OCI-LY1 (cell line): ENCODE data around the gene DRAM1.
"Not testable (repeated sequence)": the region's sequence is repeated elsewhere in the genome, so short reads cannot be mapped to it uniquely, and the experiment has no call there.

Experiments used
- H2AFZ ChIP-seq: fragments of 200-600 bp; sonication (generic), shearing (Covaris generic); 2 replicates; pipeline ENCODE4 v1.6.0; 2014; ENCODE audit warnings: antibody characterized with exemption, mild to moderate bottlenecking, low read length
- H3F3A ChIP-seq: fragments of 200-600 bp; sonication (generic), shearing (Covaris generic); 2 replicates; pipeline ENCODE4 v1.6.0; 2014; ENCODE audit warnings: mild to moderate bottlenecking, antibody characterized with exemption, low read length, moderate library complexity; ENCODE audit not compliant: insufficient read depth
- H3K27ac ChIP-seq: fragments of 200-600 bp; sonication (generic); 2 replicates; pipeline ENCODE4 v1.5.1; 2014; ENCODE audit warnings: low read length, mixed run types, mild to moderate bottlenecking, low read depth; ENCODE audit not compliant: poor library complexity, severe bottlenecking
- H3K27me3 ChIP-seq: fragments of 200-600 bp; sonication (generic); 2 replicates; pipeline ENCODE4 v1.6.0; 2014; ENCODE audit warnings: antibody characterized with exemption, mild to moderate bottlenecking, low read length, moderate library complexity; ENCODE audit not compliant: insufficient read depth
- H3K36me3 ChIP-seq: fragments of 200-600 bp; sonication (generic); 2 replicates; pipeline ENCODE4 v1.6.1; 2014; ENCODE audit warnings: mild to moderate bottlenecking, antibody characterized with exemption, low read length, moderate library complexity, mixed read lengths; ENCODE audit not compliant: insufficient read depth
- H3K4me1 ChIP-seq: fragments of 200-600 bp; sonication (generic); 2 replicates; pipeline ENCODE4 v1.5.1; 2014; ENCODE audit warnings: mild to moderate bottlenecking, low read length, moderate library complexity; ENCODE audit not compliant: insufficient read depth, severe bottlenecking
- H3K4me2 ChIP-seq: fragments of 200-600 bp; sonication (generic), shearing (Covaris generic); 2 replicates; pipeline ENCODE4 v1.6.1; 2014; ENCODE audit warnings: low read length
- H3K4me3 ChIP-seq: fragments of 200-600 bp; sonication (generic); 2 replicates; pipeline ENCODE4 v1.5.1; 2014; ENCODE audit warnings: low read length, low read depth, mild to moderate bottlenecking, mixed read lengths; ENCODE audit not compliant: poor library complexity, severe bottlenecking
- H3K79me2 ChIP-seq: fragments of 200-600 bp; shearing (Covaris generic); 2 replicates; pipeline ENCODE4 v1.6.1; 2016; ENCODE audit warnings: mixed run types, low read length, mixed read lengths; ENCODE audit not compliant: insufficient read depth
- H3K9ac ChIP-seq: fragments of 200-600 bp; sonication (generic), shearing (Covaris generic); 2 replicates; pipeline ENCODE4 v1.6.1; 2014; ENCODE audit warnings: mild to moderate bottlenecking, low read length, mixed read lengths
- H3K9me2 ChIP-seq: fragments of 200-600 bp; sonication (generic), shearing (Covaris generic); 2 replicates; pipeline ENCODE4 v1.6.1; 2014; ENCODE audit warnings: low read depth, mild to moderate bottlenecking, low read length, mixed read lengths
- H3K9me3 ChIP-seq: fragments of 200-600 bp; shearing (Covaris generic); 2 replicates; pipeline ENCODE4 v1.6.1; 2014; ENCODE audit warnings: low read length, mixed read lengths
- H4K20me1 ChIP-seq: fragments of 200-600 bp; sonication (generic), shearing (Covaris generic); 2 replicates; pipeline ENCODE4 v1.6.0; 2016; ENCODE audit warnings: mild to moderate bottlenecking, low read length; ENCODE audit not compliant: insufficient read depth
- EZH2 ChIP-seq: fragments of 200-600 bp; sonication (generic), shearing (Covaris generic); IDR thresholded peaks from 2 replicates; pipeline ENCODE4 v1.8.0; 2017; ENCODE audit warnings: borderline replicate concordance, mixed run types, mild to moderate bottlenecking, antibody characterized with exemption, low read length, moderate library complexity, mixed read lengths
- TF ChIP-seq, protein P1 (sequence below): fragments of 200-600 bp; sonication (generic), shearing (Covaris generic); IDR thresholded peaks from 2 replicates; pipeline ENCODE4 v1.5.1; 2017; ENCODE audit warnings: mild to moderate bottlenecking, antibody characterized with exemption, low read length, moderate library complexity, mixed read lengths

DRAM1 gene

DNA sequence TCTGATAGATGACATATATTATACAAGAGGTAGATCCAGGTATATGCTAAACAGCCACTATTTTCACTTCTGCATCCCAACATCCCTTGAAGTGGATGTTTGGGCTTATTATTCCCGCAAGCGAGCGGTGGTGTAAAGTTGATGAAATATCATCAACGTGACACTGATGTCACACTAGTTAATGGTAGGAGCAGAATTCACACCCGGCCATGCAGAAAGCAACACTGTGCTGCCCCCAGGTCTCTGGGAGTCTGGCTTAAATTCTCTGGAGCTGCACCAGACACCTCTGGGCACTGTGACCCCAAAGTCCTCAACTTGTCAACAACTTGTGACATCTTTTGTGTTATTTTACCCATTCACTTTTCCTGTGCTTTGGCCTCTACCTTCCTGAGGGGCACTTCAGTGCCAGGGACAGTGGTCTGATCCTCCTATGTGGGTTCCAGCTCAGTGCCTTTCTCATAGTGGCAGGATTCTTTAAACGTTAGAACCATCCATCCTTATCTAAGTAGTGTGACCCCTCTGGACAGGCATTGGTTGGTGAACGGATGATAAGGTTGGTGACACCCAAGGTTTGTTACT is 952 bp downstream of the DRAM1 start:
- no peaks in the 10 kb centered on the region for H3K79me2 ChIP-seq
- no peak overlapping the region for H2AFZ ChIP-seq
- H3K4me3 ChIP-seq = peak overlapping the region; percentile 68

DNA sequence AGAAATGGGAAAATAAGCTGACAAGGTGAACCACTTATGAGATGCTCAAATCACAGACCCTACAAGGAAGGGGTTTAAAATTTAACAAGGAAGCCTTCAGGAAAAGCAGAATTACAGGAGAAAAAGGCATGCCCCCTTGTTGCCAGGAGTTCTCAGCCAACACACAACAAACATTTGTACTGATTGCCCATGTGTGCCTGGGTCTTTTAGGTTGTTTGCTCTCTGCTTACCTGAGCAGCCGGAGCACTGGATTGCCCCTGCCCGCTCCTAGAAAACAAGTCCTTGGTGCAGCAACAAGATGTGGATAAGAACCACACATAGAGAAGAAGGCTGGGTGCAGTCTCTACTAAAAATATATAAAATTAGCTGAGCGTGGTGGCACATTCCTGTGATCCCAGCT is 3.4 kb downstream of the DRAM1 start:
- Histone ChIP-seq H3K79me2 (no peaks in the 10 kb centered on the region), H3K9ac (no peak overlapping the region), H3K9me3 (no peaks in the 10 kb centered on the region), H3K27ac (no peak overlapping the region), H3K4me1 (peaks cover 10% of the 10 kb centered on the region), H4K20me1 (no peaks in the 10 kb centered on the region), H3K27me3 (0 out of 2 replicates have a peak, but pooled peaks cover 5% of the 10 kb centered on the region), H3K9me2 (no peaks in the 10 kb centered on the region), H3K36me3 (no peaks in the 10 kb centered on the region), H3K4me2 (no peak overlapping the region), H3K4me3 (no peak overlapping the region), H3F3A (no peaks in the 10 kb centered on the region), H2AFZ (no peak overlapping the region)
- TF ChIP-seq EZH2 = no peak

More for the DNA sequence above, 952 bp downstream of the DRAM1 start:
- H3K36me3 ChIP-seq = no peaks in the 10 kb centered on the region
- H3K27ac ChIP-seq = no peak overlapping the region
- H3K9me2 ChIP-seq = no peaks in the 10 kb centered on the region
- peaks cover 10% of the 10 kb centered on the region for H3K4me1 ChIP-seq
- no peaks in the 10 kb centered on the region for H3F3A ChIP-seq
- TF ChIP-seq, protein P1, sequence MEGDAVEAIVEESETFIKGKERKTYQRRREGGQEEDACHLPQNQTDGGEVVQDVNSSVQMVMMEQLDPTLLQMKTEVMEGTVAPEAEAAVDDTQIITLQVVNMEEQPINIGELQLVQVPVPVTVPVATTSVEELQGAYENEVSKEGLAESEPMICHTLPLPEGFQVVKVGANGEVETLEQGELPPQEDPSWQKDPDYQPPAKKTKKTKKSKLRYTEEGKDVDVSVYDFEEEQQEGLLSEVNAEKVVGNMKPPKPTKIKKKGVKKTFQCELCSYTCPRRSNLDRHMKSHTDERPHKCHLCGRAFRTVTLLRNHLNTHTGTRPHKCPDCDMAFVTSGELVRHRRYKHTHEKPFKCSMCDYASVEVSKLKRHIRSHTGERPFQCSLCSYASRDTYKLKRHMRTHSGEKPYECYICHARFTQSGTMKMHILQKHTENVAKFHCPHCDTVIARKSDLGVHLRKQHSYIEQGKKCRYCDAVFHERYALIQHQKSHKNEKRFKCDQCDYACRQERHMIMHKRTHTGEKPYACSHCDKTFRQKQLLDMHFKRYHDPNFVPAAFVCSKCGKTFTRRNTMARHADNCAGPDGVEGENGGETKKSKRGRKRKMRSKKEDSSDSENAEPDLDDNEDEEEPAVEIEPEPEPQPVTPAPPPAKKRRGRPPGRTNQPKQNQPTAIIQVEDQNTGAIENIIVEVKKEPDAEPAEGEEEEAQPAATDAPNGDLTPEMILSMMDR = no peak
- no peak for TF ChIP-seq EZH2
- H3K4me2 ChIP-seq = peak overlapping the region; percentile 71
- H3K27me3 ChIP-seq = 0 out of 2 replicates have a peak, but pooled peaks cover 5% of the 10 kb centered on the region
- H3K9ac ChIP-seq = no peak overlapping the region
- H4K20me1 ChIP-seq = no peaks in the 10 kb centered on the region
- H3K9me3 ChIP-seq = no peaks in the 10 kb centered on the region

DNA sequence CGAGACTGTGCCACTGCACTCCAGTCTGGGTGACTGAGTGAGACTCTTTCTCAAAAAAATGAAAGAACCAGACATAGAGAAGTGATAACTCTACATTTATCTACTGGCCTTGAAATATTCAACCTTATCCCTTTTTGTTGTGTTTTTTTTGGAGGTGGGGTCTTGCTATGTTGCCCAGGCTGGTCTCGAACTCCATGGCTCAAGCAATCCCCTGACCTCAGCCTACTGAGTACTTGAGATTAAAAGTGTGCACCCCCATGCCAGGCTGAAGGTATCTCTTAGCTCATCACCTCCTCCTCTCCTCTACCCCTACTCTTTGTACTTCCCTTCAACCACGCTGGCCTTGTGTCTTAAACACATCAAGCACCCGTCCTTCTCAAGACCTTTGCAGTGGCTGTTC is 3.8 kb downstream of the DRAM1 start:
- H3K9me3 ChIP-seq = no peaks in the 10 kb centered on the region
- no peak overlapping the region for H3K27ac ChIP-seq
- no peaks in the 10 kb centered on the region for H3F3A ChIP-seq
- no peak overlapping the region for H2AFZ ChIP-seq
- no peak overlapping the region for H3K4me2 ChIP-seq
- no peaks in the 10 kb centered on the region for H3K79me2 ChIP-seq
- H3K27me3 ChIP-seq = 0 out of 2 replicates have a peak, but pooled peaks cover 5% of the 10 kb centered on the region
- H3K9me2 ChIP-seq = no peaks in the 10 kb centered on the region
- TF ChIP-seq, protein P1 = no peak
- H3K4me1 ChIP-seq = peaks cover 10% of the 10 kb centered on the region
- H3K4me3 ChIP-seq = no peak overlapping the region
- H4K20me1 ChIP-seq = no peaks in the 10 kb centered on the region
- H3K36me3 ChIP-seq = no peaks in the 10 kb centered on the region
- no peak overlapping the region for H3K9ac ChIP-seq

DNA sequence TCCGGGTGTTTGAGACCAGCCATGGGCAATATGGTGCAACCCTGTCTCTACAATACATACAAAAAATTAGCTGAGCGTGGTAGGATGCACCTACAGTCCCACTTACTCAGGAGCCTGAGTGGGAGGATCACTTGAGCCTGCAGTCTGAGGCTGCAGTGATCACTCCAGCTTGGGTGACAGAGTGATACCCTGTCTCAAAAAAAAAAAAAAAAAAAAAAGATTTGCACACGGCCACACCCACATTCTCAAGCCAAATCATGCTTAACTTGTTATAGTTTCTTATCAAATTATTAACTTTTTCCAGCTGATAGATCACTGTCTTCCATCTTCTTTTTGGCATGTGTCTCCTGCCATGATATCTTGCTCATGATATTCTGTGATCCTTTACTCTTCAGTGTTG is 6.8 kb downstream of the DRAM1 start:
- Histone ChIP-seq H4K20me1 (no peaks in the 10 kb centered on the region), H3K36me3 (no peaks in the 10 kb centered on the region), H3K9me2 (no peaks in the 10 kb centered on the region), H3F3A (no peaks in the 10 kb centered on the region), H3K4me3 (no peak overlapping the region), H3K9me3 (no peaks in the 10 kb centered on the region), H3K9ac (no peak overlapping the region), H3K4me2 (no peak overlapping the region), H2AFZ (no peak overlapping the region), H3K79me2 (no peaks in the 10 kb centered on the region), H3K27ac (no peak overlapping the region), H3K4me1 (no peaks in the 10 kb centered on the region), H3K27me3 (no peaks in the 10 kb centered on the region)
- TF ChIP-seq, protein P1 = no peak
- no peak for TF ChIP-seq EZH2

DNA sequence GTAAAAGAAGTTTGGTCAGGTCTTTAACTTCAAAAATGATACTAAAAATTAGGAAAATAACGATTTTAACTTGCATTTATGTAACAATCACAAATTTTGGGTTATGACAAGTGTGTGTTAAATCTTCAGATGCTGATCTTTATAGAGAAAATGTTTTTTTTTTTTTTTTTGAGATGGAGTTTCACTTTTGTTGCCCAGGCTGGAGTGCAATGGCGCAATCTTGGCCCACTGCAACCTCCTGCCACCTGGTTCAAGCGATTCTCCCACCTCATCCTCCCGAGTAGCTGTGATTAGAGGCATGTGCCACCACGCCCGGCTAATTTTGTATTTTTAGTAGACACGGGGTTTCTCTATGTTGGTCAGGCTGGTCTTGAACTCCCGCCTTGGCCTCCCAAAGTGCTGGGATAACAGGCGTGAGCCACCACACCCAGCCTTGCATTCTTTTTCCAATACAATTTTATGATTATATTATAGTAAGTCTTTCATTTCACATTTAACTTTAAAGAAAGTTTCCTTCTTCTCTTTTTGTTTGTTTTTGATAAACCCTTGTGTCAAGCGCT is 7.5 kb downstream of the DRAM1 start:
- not testable (repeated sequence) for H3K9ac ChIP-seq, H2AFZ ChIP-seq, H3K79me2 ChIP-seq, H4K20me1 ChIP-seq, H3K9me2 ChIP-seq, H3K4me2 ChIP-seq, H3K9me3 ChIP-seq, H3K27ac ChIP-seq, H3K36me3 ChIP-seq, H3K4me1 ChIP-seq, H3F3A ChIP-seq, H3K27me3 ChIP-seq, H3K4me3 ChIP-seq
